ENCODE measurements around the gene CDH22.

DNA sequence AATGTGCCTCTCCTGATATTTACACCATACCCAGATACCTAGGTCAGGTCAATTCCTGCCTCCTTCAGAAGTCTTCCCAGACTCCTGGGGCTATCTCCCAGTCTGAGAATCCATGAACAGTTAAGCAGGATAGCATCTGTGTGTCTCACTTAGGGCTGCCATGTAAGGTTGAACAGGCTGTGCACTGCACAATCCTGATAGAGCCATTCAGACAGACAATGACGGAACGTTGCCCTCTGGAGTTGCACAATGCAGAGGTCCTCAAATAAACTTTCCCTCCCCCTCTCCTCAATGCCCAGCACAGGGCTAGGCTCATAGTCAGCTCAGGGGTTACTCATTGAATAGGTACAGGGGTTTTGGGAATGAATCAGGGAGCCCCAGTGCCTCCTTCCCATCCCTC is 100.5 kb downstream of the CDH22 start:
- no peak for TF ChIP-seq POLR2A (IDR thresholded peaks at IDR 0.05)
- no peak for TF ChIP-seq CTCF (IDR thresholded peaks at IDR 0.05 in 8 of 11, conservative IDR thresholded peaks at IDR 0.05 in 3 of 11)

Measured in spleen (tissue), 7 donors.